ENCODE measurements around the gene HOXD8.

DNA sequence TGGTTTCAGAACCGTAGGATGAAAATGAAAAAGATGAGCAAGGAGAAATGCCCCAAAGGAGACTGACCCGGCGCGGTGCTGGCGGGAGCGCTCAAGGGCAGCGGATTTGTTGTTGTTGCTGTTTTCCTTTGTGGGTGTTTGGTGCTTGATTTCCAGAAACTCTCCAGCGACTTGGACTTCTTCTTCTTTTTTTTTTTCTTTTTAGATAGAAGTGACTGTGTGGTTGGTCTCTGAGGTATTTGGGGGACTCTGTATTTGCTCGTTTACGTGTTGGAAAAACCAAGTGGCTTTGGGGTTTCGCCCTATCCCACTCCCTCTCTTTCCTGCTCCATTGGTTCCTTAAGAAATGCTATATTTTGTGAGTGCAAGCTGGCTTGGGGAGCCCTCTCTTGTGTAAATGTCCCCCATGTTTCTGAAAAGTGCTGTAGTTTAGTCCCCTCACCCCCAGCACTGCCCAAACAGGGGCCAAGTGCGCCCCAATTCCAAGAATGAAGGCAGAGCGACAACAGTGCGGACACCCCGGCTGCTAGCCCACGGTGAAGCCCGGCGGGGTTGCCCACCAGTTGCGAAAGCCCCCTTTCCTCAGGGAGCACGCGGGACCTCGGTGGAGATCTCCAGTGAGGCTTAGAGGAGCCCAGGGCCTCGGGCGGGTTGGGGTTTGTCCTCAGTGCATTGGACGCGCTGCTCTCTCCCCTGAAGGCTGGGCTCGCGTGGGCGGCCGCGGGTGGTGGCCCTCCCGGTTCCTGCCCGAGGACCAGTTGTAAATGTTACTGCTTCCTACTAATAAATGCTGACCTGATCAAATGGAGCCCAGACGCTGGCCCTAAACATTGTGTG, 5.2 kb upstream of the HOXD8 start:
- no peak for TF ChIP-seq POLR2A (IDR thresholded peaks at IDR 0.05)
- TF ChIP-seq, protein P1, sequence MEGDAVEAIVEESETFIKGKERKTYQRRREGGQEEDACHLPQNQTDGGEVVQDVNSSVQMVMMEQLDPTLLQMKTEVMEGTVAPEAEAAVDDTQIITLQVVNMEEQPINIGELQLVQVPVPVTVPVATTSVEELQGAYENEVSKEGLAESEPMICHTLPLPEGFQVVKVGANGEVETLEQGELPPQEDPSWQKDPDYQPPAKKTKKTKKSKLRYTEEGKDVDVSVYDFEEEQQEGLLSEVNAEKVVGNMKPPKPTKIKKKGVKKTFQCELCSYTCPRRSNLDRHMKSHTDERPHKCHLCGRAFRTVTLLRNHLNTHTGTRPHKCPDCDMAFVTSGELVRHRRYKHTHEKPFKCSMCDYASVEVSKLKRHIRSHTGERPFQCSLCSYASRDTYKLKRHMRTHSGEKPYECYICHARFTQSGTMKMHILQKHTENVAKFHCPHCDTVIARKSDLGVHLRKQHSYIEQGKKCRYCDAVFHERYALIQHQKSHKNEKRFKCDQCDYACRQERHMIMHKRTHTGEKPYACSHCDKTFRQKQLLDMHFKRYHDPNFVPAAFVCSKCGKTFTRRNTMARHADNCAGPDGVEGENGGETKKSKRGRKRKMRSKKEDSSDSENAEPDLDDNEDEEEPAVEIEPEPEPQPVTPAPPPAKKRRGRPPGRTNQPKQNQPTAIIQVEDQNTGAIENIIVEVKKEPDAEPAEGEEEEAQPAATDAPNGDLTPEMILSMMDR (IDR thresholded peaks at IDR 0.05): no peak
